Measurements from ENCODE around the gene DMD.

GRCh38 chrX:33211356-33212260, at the start of gene DMD:
- TF ChIP-seq CTCF (IDR thresholded peaks at IDR 0.05) (no peak), EP300 (IDR thresholded peaks at IDR 0.05) (no peak), POLR2A (IDR thresholded peaks at IDR 0.05) (no peak), POLR2AphosphoS5 (IDR thresholded peaks at IDR 0.05) (peak; percentile 49 to 51 (median 50))
